HG03442 (cell line): ENCODE measurements around the gene KMT2D.

Source experiments
- ATAC-seq: cut with Tn5 transposase; IDR thresholded peaks from one replicate; pipeline ENCODE4 v1.9.1; 2021; ENCODE audit warnings: mild to moderate bottlenecking, moderate library complexity; ENCODE audit not compliant: unreplicated experiment

The KMT2D gene

GRCh38 chr12:49060237-49061156 lies at the start of gene KMT2D:
Gene KMT2D (minus strand): TSS chr12:49060794. CDS start chr12:49055324, 5,470 bp downstream.
- ATAC-seq, result peak; percentile 46

GRCh38 chr12:49109641-49110463 lies 49.3 kb upstream of the KMT2D start:
- no peak for ATAC-seq

- ATAC-seq, result no peak
Observed at GRCh38 chr12:49108958-49109404, 48.4 kb upstream of the KMT2D start.

- no peak for ATAC-seq
Observed at GRCh38 chr12:49105504-49106084, 45.0 kb upstream of the KMT2D start.

GRCh38 chr12:49104822-49105221 lies 44.2 kb upstream of the KMT2D start:
- ATAC-seq, result no peak

- no peak for ATAC-seq
Observed at GRCh38 chr12:49100380-49100779, 39.8 kb upstream of the KMT2D start.

GRCh38 chr12:49098703-49099102 lies 38.1 kb upstream of the KMT2D start:
- ATAC-seq, result no peak

- no peak for ATAC-seq
Observed at GRCh38 chr12:49098035-49098451, 37.4 kb upstream of the KMT2D start.

- no peak for ATAC-seq
Observed at GRCh38 chr12:49097381-49097780, 36.8 kb upstream of the KMT2D start.

GRCh38 chr12:49094975-49095365 lies 34.4 kb upstream of the KMT2D start:
- ATAC-seq, result no peak

GRCh38 chr12:49094160-49094974 lies 33.8 kb upstream of the KMT2D start, which contains the start of gene DHH:
Gene DHH (minus strand): TSS chr12:49094801. CDS start chr12:49094512, 289 bp downstream.
- ATAC-seq, result no peak

- no peak for ATAC-seq
Observed at GRCh38 chr12:49093792-49094159, 33.2 kb upstream of the KMT2D start.

- no peak for ATAC-seq
Observed at GRCh38 chr12:49092816-49093406, 32.3 kb upstream of the KMT2D start.

- no peak for ATAC-seq
Observed at GRCh38 chr12:49092086-49092815, 31.7 kb upstream of the KMT2D start.

- no peak for ATAC-seq
Observed at GRCh38 chr12:49091836-49092085, 31.2 kb upstream of the KMT2D start.

- no peak for ATAC-seq
Observed at GRCh38 chr12:49091056-49091835, 30.7 kb upstream of the KMT2D start.

GRCh38 chr12:49089821-49090773 lies 29.5 kb upstream of the KMT2D start:
- no peak for ATAC-seq

- ATAC-seq, result no peak
Observed at GRCh38 chr12:49088932-49089330, 28.3 kb upstream of the KMT2D start.
